Amniotic epithelial cell (primary cell): Measurements from ENCODE around the gene ZSCAN20.

ENCODE experiments used
- DNase-seq: peaks from one replicate; pipeline ENCODE4 v3.0.0-alpha.2; 2010; ENCODE audit warnings: low read depth

Gene ZSCAN20

DNA sequence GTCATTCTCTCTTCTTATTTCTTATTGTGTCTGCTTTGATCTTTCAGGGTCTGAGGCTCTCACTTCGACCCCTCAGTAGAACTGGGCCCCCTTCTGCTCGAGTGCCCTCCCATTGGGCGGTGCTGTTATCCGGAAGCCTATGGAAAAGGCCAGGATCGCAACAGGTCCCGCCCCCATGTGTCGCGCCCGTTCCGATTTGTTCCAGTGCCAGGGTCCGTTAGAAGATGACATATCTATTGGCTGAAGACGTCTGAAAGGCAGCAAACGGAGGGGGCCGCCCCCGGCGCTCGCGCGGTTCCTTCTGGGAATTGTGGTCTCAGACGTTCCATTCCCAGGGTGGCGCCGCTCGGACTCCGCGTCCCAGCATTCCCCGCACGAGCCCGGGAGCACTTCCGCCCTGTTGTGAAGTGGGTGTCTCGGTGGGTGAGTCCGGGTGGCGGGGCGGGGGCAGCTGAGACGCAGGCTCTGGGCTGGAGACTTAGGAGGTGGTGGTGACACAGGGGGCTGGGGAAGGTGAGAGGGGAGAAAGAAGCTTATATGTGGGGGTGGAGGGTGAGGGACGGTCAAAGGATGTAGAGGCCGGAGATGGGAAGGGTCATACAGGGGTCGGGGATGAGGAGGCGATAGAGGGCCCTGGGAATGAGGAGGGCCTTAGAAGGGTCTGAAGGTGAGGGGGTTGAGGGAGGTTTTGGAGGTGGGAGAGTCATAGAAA lies at the start of gene ZSCAN20:
TSS of gene ZSCAN20 (plus strand) at position 377 of the 712 bp plus-strand sequence. CDS start 6,644 bp downstream, outside the sequence.
- peak; percentile 98 for DNase-seq

DNA sequence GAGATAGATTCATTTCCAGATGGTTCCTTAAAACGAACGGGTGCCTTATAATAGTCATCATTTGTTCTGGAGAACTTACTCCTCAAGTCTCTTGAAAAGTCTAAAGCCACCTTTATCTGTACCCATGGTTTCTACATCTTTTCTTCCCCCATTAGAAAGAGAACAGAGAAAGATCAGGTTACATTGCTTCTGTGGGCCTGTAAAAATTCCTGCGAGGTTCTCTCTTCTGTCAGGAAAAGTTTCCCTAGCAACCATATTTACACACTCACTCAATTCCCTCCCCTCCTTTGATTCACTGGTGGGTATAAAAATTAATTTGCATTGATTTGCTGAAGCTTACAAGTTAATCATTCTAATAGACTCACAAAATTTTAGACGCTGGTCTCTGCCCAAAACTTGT lies 48.2 kb upstream of the ZSCAN20 start:
- DNase-seq: peak; percentile 59

DNA sequence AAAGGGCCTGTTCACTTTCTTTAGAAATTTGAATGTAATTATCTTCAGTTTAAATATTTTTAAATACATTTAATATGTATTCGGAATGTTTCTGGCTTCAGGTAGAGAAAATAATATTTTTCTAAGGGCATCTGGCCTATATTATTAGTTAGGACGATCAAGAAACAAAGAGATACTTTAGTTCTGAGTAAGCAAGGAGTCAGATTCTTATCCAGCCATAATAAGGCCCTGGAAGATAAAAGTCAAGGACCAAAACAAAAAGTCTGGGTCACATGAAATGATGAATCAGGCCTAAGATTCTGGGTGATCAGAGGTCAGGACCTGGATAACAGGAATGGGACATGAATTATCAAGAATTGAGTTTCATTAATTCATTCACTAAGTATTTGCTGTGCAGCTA lies 47.8 kb upstream of the ZSCAN20 start:
- peak; percentile 65 for DNase-seq

DNA sequence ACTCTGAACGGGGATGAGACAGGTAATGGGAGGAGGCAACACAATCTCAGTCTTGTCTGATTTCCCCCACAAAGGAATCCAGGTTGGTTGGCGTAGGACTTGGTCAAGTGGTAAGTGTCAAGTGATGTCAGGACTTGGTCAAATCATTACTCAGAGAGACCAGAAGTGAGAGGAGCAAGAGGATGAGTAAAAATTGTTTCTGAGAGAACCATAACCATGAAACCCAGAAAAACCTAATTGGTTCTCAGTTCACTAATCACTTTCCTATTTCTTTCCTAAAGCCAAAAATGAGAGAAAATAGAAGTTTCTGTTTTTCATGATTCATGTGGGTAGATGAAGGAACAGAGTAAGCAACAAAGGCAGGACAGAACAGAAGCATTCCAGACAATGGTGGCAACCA lies 46.5 kb upstream of the ZSCAN20 start:
- no peak for DNase-seq

DNA sequence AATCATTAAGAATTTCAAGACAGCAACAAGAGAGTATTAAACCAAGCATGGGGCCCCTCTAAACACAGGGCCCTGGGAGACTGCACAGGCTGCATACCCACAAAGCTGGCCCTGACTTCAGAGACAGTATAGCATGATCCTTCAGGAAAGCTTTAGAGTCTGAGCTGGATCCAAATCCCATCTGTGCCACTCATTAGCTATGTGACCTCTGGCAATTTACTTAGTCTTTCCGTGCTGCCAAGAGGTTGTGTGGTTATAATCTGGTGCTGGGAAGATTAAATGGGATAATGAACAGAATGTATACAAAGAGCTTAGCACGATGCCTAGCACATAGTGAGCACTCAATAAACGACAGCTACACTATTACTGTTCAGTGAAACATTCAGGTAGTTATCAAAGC lies 45.5 kb upstream of the ZSCAN20 start:
- no peak for DNase-seq

DNA sequence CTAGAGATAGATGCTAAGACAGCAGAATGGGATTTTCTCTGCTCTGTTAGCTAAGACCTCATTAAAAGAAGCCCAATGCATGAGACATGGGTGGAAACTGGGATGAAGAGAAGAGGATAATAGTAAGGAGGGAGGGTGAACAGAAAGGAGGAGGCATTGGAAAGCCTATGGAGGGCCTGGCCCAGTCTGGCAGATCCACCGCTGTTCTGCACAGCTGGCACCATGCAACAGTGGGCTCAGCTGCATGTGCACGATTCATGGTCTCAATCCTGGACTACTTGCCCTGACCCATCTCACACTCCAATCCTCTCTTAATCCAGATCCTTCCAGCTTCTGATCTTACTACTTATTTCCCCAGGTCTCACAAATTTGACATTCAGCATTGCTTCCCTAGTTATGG lies 43.8 kb upstream of the ZSCAN20 start:
- DNase-seq: no peak

DNA sequence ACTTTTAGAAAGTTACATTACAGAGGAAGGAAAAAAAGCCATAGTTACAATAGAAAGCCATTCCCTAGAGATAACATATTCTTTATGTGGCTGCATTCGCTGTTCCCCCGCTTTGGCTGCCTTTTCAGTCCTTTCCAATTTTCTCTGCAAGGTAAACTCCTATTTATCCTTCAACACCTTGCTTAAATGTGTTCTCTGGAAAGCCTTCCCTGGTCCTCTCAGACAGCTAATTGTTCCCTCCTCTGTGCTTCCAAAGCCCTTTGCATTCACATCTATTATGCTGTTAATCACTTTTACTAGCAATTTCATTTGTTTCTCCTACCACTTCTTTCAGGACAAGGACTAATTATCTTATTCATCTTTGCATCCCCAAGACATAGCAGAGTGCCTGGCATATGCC lies 43.1 kb upstream of the ZSCAN20 start:
- DNase-seq: no peak

DNA sequence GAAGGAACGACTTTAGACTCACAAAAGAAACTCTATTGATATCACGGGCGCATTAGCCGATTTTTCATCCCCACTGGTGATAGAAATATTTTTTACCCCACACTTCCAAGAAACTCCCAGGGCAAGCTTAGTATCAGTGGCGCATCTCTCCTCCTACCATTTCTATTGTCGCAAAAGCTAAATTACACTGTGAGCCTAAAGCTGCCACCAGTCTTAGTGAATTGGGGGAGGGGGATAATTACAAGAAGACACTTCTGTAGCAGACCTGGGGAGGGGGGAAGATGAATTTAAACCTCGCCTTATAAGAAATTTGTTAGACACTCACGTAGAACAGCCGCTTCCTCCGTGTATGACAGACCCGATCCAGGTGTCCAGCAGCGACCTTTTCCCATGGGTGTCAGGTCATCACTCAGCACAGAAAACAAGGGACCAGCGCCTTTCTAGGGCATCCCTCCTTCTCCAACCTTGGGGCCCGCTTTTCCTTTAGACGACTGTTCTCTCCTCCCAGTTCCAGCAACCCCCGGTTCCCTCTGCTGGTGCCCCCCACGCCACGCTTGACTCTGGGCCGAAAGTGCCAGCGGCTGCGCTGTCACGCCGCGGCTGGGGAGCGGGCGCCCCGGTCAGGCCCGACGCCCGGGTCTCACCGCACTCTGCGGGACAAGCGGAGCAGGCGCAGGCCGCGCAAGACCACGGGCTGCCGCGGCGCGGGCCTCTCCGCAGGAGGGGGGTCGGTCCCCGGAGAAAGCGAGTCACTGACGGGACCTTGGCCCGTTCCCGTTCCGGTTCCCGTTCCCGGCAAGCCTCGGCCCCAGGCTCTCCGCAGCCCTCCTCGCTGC lies 42.4 kb upstream of the ZSCAN20 start:
- DNase-seq: no peak

DNA sequence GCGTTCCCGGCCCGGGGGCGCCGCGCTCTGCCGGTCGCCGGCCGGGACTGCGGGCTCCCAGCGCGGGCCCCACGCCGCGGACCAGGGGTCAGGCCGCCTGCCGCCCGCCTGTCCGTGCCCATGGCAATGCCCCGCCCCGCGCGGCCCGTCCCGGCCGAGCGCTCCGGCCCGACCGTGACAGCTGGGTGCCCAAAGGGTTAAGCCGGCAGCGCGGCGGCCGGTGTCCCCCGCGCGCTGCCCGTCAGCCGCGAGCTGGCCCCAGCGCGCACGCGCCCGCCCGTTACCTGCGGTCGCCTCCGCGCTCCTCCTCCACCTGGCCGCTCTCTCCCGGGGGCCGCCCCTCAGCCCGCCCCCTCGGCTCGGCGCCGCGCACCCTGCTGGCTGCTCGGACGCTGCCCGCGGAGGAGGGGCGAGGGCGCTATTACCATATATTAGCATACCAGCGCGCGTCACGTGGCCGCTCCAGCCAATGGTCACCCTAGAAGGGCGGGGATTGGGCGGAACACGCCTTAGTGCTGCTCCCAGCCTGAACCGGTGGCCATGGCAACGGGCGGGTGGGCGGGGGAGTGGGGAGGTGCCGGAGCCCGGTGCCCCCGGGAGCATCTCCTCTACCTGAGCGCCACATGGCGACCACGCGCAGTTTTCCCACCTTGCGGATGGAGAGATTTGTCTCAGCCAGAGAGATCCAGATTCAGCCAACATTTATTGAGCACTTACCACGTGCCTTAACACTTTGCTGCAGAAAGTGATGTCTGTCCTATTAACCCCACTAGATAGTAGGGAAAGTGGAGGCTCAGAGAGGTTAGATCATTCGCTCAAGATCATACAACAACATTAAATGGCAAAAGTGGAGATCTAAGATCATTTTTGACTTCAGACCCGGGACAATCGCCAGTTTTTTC lies 41.5 kb upstream of the ZSCAN20 start, which contains the start of gene PHC2:
TSS of gene PHC2 (minus strand) at position 404 of the 902 bp plus-strand sequence. CDS start 55,556 bp downstream, outside the sequence.
- DNase-seq: peak; percentile 95

DNA sequence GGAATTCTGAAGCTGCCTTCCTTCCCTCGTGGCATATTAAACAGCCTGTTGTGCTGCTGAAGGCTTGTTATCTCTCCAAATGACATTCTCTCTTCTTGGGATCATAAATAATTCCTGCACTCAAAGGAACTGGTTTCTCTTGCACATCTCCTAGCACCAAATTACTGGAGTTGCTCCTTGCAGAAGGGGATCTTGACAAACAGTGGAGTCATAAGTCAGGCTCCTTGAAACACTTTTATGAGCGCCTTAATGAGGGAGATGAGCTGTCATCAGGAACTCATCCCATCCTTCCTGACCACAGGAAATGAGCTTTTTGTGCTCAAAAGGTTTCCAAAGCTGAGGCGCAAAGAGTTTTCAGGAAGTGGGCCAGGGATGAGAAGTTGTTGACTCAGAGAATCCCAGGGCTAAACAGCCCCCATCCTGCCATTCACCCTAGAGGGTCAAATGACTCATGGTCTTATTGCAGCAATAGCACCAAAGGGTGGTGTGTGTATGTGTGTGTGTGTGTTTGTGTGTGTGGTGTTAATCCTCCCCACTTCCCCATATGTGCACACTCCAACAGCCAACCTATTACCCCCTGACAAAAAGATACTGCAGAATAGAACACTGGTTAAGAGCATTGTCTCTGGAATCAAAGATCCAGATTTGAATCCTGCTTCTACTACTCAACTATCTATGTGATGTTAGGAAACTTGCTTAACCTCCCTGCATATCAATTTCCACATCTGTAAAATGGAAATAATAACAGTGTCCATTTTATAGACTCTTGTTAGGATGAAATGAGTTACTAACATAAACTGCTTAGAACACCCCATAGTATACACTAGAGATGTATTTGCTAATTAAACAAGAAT lies 38.7 kb upstream of the ZSCAN20 start:
- peak; percentile 100 for DNase-seq

DNA sequence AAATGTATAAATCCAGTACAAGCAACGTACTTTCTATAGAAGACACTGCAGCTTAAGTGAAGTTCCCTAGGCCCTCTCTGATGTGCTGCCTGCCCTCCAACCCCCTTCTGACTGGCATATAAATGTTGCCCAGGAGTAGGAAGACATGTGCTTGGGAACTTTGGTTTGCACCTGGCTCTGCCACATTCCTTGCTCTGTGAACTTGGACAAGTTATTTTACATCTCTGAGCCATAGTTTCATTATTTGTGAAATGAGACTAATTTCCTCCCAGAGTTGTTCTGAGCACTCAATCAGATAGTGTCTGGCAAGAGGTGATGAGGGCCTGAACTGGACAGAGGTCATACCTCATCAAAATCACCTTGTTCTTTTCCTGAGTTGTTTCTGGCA lies 38.1 kb upstream of the ZSCAN20 start:
- no peak for DNase-seq

DNA sequence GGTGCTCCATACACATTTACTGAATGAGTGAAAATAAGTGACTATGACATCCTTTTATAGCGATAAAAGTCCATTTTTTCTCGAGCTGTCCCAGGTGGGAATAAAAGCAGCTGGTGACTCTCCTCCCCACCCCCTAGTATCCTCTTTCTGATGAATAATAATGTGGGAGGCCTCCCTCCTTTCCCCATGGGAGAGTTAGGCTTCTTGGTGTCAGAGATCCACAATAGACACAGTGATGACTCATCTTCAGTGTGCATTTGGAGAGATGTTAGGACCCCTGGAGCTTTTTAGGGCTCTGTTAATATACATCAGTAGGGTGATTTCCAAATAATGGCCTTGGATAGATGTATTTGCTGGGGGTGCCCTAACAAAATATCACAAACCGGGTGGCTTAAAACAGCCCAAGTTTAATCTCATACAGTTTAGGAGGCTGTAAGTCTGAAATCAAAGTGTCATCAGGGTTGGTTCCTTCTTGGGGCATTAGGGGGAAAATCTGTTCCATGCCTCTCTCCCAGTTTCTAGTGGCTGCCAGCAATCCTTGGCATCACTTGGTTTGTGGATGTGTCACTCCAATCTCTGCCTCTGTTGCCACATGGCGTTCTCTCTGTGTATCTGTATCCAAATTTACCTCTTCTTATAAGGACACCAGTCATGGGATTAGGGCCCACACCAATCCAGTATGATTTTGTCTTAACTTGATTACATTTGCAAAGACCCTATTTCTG lies 37.2 kb upstream of the ZSCAN20 start:
- DNase-seq: peak; percentile 73

DNA sequence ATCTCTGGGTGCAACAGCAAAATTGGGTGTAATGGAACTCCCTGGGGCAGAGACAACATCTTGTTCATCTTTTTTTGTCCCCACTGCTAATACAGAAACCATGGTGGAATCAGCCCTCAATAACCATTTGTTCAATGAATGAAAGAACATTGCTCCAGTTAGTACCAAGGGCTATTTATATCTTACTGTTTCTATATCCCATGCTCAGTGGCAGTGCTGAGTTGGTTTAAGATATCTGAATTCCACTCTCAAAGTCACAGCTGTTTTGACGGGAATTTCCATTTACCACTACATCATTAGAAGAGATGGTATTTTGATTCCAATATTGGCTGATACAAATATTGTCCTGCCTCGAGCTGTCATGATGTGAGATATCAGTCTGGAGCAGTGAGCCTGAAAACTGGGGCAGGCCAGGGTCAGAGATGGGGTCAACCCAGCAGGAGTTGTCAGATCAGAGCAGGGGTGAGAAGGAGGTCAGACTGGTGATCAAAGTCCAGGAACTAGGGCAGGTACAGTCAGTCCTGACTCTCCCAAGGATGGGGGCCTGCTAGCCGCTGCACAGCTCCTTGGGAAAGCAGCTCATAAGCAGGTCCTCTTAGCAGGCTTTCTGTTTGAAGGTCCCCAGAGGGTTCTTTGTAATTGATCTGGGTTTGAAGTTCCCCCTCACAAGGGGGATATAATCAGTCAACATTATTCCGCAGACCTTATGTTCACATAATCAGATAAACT lies 35.7 kb upstream of the ZSCAN20 start:
- no peak for DNase-seq

DNA sequence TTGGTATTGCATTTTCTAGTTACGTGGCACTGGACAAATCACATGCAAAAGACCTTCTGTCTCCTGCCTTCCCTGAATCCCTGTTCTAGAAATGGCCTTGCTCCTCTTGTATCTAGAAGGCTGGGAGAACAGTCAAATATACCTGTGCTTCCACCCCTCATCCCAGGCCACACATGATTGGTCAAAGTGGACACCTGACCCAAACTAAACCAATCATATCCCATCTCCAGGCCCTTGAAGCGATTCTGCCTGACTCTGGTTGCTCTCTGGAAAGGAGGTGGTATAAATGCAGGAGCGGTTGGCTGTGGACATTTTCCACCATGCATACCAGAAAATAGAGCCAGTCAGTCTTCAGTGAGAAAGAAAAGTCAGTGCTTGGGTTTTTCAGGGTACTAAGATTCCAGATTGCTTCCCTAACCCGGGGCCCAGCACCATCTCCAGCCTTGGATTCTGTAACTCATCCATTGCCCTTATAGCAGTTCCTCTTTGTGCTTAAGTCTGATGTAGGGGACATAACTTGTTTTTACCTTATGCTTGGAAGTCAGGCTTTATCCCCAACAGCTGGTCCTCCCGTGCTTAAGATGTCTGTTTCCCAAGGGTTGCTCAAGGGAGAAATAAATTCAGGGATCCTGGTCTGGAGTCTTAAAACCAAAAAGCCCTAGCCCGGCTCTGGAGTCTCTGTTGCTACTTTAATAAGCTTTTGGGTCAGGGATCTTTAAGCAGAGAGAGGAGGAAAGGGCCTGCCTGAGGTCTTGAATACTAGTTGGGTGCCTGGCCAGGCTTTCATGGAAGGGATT lies 33.9 kb upstream of the ZSCAN20 start:
- DNase-seq: no peak

DNA sequence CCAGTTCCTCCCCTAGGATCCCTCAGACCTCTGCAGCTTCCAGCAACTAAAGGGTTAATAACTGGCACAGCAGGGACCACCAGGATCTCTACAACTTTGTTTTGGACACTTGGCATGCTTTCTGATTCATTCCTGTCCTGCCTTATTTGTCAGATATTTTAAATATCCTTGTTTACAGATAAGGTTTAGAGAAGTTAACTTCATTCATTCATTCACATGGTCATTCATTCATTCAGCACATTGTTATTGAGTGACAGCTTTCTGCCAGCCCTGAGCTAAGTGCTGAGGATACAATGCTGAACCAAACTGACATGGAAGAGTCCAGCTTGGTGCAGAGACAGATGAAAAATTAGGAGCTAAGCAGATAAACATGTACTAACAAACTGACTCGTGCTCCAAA lies 32.8 kb upstream of the ZSCAN20 start:
- no peak for DNase-seq

DNA sequence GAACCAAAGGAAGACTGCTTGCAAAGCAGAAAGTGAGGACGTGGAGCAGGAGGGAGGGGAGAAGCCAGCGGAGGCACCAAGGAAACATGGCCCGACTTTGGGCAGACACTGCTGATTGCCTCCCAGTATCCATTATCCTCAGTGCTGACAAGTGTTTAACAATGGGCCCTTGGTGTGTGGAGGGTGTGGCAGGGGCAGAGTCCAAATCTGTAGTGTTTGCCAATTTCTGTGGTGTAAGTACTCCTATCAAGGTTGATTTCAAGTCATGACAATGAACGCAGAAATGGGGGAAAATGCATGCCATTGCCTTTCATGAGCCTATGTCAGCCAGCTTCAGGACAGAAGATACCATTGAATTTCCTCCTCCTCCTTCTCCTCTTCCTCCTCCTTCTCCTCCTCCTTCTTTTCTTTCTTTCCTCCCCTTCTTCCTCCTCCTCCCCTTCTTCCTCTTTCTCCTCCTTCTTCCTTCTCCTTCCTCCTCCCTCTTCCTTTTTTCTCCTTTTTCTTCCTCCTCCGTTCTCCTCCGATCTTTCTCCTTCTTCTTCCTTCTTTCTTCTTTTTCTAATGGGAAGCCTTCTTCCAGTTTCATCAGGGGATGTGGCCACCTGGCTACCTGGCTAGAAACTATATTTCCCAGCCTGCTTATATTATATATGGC lies 31.2 kb upstream of the ZSCAN20 start:
- DNase-seq: no peak

DNA sequence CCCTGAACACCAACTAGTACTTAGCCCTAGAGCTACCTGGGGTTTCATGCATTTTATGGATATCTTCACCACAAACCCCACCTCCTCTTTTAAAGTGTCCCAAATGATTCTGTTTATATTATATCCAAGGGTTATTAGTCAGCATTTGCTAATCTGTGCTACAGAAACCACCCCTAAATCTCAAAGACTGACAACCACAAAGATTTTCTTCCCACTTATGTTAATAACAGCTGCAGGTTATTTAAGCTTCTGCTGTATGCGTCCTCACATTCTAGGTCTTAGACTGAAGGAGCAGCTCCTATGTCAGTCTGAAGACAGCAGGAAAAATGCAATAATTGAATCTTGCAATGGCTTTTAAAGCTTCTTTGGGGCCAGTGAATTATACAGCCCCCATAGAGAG lies 30.3 kb upstream of the ZSCAN20 start:
- peak; percentile 84 for DNase-seq

DNA sequence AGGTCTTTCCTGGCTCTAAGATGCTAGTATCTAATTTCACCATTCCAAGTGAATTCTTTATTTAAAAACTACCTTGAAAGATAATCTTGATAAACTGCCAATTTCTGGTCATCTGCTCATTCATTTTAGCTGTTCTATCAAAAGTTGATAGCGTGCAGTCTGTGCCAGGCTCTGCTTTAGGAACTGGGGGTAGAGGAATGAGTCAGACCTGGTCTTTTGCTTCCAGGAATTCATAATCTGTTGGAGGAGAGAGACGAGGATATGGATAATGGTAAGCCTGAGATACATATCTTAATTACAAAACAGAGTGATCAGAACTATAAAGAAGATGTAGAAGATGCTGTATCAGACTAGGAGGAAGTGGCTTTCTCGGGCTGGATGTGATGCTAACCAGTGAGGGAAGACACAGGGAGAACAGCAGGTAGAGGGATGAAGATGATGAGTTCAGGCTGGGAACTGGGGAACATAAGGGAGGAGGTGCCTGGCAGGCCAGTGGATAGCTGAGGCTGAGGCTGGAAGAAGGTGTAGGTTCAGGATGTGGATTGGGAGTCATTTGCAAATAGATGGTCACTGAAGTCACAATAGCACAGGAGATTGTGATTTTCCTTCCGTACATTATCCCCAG lies 29.3 kb upstream of the ZSCAN20 start:
- peak; percentile 80 for DNase-seq
